ENCODE measurements around the gene OAT.
A peak's percentile ranks its signal among the peaks of the same experiment; 100 is the strongest.

OAT gene

DNA sequence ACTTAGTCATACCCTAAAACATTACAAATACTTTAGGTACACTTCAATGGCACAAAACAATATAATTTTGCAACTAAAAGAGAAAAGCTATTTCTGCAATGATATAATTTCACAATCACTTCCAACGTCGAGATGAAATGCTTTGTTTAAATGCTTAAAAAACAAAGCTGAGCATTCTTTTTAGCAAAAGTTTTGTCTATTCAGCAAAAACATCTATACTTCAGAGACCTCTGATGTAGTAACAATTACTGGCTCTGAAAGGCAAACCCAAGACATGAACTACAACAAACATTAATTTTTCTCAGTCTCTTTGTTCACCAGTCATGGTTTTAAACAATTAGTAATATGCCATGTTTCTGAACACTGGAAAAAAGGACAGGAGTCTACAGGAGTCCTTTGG, 16.4 kb downstream of the OAT start:
- DNase-seq (ENCODE audit: low spot score), result no peak

DNA sequence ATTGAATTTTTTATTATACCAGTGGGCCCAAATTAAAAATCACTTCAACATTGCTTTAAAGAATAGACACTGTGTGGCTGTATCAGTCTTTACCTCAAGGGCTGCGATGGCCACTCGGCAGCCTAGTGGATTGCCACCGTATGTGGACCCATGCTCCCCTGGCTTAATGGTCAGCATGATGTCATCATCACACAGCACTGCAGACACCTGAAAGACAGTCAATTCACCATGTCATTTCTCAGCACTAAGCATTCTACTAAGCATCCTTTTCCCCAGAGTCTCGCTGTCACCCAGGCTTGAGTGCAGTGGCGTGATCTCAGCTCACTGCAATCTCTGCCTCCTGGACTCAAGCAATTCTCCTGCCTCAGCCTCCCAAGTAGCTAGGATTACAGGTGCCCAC, 17.1 kb downstream of the OAT start:
- DNase-seq (ENCODE audit: low spot score), result no peak

DNA sequence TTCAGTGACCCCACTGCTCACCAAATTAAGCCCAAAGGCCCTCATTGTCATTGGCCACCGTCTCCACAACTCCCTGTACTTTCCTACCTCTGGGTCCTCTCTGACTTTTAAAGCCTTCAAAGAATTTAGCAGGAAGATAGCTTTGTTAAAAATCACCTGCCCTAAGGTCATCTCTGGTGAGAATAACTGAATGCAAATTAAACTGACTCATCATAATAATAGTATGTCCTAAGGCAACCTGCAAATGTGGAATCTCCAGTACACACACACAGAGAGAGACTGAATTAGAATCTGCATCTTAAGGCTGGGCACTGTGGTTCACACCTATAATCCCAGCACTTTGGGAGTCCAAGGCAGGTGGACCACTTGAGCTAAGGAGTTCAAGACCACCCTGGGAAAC, 24.1 kb downstream of the OAT start:
- no peak for DNase-seq (ENCODE audit: low spot score)

DNA sequence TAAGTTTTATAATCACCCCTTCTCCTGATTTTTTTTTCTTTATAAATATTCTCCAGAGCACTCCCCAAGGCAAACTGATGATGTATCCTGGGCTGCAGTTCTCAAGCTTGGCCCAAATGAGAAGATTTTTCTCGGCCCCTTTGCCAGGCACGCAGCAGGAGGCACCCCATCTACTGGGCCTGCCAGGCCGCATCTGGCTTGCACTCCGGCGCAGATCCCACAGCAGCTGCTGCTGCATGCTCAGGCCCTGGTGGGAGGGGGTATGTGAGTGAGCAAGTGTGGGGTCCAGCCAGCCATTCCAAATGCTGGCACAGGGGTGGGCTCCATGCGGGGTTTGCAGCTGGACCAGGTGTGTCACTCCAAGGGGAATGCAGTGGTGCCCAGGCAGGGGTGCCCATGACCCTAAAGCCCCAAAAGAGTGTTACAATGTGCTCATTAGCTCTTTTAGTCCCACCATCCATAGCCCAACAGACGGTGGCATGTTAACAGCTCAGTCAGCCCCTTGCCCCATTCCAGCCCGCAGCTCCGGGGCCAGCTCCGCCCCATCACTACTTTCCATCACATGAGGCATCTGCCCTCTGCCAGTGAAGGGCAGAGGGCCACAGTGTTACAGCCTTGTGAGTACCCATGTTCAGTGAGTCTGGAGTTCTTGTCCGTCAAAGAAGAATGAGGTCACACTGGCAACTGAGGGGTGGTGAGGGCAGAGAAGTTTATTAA, 25.9 kb downstream of the OAT start:
- DNase-seq (ENCODE audit: low spot score), result no peak

DNA sequence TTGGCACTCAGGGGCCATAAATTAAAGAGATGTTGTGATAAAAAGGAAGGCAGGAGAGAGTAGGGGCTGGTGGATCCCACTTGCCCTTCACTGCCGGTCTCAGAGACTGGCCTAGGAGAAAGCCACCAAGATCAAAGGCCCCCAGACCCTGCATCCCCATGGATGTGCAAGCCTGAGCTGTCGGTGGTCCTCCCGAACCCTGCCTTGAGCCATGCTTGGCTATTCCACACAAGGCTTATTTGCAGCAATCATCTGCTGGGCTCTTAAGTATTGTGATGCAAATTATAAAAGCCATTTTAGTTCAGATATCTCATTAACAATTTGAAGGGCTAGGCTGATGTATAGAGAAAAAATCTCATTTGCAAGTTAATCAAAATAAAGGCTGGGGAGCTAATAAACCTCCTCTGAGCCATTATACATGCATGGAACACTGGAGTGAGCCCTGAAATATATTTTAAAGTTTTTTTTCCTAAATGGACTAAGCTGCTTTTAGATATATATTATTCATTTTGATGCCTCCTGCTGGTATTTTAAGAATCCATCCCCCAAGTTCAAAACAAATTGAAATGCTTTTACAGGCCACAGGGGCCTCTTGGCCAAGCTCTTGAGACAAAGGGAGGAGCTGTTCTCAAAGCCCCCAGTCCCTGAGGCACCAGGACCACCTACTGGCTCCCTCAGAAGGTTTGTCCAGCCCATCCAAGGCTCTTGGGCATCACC, 28.1 kb downstream of the OAT start:
- DNase-seq (ENCODE audit: low spot score), result no peak

DNA sequence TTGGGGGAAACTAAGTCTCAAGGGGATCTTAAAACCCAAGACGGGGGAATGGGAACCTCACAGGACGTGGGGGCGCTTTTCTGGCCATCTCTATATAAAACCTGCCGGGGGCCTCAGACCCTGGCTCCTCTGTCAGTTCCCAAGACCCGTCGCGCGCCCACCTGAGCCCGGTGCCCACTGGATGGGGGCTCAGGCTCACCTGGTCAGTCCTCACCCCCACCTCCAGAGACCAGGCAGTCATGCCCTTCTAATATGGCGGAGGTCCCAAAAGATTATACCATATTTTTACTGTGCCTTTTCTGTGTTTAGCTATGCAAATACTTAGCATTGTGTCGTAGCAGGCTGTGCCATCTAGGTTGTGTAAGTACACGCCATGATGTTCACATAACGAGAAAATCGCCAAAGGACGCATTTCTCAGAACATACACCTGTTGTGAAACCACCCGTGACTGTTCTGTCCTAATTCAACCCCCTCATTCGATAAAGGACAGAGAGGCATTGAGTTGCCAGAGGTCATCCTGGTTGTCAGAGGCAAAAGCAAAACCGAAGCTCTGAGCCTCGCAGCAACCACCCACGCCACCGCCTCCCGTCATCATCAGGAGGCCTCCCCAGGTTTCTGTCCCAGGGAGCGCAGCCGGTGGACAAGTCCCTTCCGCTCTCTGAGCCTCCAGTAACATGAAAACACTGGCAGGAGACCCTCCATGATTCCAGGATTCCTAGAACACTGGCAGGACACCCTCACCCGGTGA, 28.9 kb downstream of the OAT start:
- no peak for DNase-seq (ENCODE audit: low spot score)

DNA sequence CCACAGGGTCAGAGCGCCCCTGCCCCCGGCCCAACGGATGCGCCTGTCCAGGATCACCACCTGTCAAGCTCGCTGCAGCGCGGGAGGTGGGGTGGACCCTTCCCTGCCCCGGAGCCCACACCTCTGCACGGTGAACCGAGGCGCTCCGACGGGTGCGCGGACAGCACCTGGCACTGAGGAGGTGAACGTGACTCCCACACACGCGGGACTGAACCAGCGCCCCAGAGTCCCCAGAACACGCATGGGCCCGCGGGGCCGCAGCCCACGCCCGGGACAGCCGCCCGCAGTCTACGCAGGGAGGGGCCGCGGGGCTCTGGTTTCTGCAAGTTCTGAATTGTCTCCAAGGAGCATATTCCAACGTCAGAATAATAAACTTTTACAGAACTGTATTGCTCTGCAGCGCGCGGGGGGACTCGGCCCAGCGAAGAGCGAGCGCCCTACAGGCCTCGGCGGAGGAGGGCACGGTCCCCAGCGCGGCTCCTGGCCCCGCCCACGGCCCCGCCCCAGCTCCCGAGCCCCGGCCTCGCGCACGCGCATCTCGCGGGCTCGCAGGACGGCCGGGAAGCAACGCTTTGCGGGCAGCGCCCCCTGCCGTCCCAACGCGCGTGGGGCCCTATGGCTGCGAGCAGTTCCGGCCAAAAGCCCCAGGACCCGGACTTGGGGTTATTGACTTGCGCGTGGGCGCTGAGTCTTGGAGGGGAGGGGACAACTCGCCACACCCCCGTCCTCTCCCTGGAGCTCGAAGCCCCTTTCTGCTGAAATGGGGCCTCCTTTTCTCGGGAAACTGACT, 29.7 kb downstream of the OAT start:
- DNase-seq (ENCODE audit: low spot score), result peak; percentile 92

DNA sequence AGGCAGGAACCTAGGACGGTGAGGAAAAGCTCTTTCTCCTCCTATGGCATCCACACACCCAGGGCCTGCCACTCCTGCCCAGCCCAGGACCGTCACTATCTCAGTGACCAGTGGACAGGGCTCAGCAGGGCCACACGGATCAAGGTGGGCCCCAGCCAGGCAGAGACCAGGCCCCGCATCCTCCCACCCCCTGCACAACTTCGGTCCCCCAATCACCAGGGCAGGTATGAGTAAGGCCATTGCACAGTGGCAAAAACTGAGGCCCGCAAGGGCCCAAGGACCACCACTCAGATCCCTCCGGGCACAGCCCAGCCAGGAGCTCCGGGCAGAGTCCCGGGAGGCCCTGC, 30.3 kb downstream of the OAT start:
- no peak for DNase-seq (ENCODE audit: low spot score)

DNA sequence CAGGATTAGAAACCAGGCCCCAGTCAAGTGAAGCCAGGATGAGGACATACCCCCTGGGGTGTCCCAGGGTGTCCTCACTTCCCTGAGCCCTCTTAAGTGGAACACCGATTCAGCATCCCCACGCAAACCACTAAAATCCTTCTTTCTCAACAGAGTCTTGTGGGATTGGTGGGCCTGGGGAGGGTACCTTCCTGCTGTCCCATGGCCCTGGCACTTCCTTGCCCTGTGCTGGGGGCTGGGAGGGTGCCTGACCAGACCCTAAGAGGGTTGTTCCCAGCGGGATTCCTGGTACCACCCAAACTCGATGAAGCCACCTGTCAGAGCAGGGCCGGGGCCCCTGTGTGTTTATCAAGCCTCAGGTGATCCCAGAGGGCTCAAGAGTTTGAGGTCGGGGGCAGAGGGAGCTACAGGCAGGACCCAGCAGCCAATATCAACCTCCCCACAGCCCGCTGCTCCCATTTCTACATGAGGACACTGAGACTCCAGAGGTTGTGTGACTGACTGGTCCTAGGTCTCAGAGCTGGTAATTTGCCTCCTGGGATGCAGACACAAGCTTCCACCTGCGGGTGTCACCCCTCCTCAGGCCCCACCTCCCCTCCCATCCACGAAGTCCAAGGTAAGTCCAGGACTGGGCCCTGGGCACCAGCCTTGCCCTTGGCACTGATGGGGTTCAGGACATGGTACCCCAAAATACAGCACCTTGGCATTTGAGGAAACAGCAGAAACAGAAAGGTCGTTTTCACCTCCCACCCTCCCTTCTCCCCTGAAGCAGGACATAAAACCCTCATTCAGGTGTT, 31.4 kb downstream of the OAT start:
- DNase-seq (ENCODE audit: low spot score), result no peak

DNA sequence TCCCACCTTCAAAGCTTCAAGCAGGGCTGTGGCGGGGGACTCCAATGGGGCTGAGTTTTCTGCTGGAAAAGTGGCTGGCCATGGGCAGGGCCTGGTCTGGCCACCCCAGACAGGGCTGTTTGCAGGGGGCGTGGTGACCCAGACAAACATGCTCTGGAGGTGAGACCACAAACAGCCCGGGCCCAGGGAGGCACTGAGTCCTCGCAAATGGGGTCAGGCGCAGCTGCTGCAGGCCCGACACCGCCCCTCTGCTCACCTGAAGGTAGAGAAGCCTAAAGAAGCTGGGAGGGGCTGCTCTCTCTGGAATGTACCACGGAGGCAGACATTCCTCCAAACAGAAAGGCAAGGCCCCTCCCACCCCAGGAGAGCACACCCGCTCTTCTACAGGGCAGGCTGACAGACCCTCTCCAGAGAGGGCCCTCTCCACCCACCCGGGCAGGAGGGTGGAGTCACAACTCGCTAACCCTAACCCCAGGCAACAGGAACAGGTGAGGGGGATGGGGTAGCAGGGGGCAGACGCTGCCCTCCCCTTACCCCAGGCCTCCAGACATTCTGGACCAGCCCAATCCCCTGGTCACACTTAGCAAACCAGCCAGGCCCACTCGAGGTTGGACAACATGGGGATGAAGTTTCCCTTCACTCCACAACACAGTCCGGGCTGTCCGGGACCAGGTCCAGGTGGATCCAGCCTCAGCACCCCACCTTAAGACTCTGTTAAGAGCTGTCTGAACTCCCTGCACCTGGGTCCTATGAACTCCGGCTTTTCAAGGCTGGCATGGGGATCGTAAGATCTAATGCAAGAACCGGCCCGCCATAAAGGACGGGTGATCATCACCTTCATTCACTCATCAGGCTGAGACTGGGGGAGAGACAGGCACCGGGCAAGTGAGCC, 32.3 kb downstream of the OAT start:
- no peak for DNase-seq (ENCODE audit: low spot score)

DNA sequence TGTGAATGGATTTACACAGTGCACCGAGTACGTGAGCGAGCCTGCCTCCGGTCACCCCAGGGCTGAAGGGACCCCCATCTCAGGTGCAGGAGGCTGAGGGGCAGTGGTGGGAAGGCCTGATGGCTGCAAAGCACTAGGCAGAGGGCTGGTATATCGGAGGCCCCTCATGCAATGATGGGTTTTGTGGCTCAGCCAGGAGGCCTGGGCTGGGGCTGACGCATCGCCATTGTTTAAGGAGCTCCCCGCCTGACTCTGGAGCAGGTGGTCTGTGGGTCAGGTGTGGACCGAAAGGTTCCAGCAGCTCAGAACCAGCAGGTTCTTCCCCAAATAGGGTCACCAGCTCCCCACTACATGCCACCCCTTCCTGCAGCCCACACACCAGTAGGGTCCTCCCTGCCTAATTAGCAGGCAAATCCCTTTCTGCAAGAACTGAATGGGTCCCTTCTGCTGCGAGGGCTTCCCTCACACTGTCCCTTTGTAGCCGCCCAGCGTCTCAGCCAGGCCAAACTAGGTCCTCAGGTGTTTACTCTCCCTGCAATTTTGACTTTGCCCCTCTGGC, 33.0 kb downstream of the OAT start:
- DNase-seq (ENCODE audit: low spot score), result no peak

DNA sequence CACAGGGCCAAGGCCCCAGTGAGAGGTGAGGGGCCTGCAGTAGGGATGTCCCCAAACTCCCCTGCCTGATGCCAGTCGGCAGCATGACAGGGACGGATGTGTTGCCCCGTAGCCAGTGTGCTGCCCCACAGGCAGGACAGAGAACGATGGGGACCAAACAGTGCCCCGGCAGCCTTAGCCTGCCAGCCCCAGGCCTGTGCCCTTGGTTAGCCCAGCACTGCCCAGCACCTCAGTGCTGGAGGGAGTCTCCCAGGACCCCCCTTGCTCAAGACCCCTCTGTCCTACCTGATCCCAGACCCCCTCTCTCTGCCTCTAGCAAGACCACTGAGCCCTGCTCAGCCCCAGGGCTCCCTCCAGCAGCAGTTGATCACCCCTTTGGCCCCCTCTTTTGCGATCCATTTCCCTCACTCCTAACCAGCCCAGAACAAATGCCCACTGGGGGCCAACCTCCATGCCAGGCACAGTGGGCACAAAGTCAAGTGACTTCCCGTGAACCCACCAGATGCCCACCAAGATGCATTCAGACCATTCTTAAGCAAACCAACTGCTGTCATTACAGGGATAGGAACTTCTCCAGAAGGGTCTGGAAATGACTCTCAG, 34.0 kb downstream of the OAT start:
- no peak for DNase-seq (ENCODE audit: low spot score)

DNA sequence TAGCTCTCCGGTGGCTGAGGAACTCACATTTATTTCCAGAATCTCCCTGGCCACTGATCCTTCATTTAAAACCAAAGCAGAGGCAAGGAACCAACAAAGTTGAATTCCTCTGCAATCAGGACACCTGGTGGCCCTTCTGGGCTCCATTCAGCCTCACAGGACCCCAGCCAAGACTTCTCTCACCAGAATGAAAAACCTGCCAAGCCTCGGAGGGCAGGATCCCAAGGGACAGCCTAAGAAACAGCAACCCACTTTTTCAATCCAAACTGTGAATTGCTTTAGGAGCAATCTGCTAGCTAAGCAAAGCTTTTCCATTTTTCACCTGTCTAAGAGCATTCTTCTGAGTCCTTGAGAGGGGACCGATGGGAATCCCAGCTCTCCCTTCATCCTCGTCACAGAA, 34.6 kb downstream of the OAT start:
- no peak for DNase-seq (ENCODE audit: low spot score)

DNA sequence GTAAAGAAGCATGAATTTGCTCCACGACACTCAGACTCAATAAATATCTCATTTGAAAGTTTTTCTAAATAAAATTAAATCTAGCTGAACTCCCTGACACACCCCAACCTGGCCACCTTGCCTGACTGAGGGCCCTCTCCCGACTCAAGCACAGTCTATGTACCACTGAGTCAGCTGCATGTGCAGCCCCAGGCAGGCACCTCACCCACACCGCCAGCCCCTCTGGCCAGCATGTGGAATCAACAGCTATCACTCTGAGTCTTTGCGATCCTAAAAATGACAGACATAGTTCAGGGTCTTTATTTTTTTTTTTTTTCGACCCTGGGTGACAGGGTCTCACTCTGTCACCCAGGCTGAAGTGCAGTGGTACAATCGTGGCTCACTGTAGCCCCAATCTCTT, 35.2 kb downstream of the OAT start:
- DNase-seq (ENCODE audit: low spot score), result no peak

DNA sequence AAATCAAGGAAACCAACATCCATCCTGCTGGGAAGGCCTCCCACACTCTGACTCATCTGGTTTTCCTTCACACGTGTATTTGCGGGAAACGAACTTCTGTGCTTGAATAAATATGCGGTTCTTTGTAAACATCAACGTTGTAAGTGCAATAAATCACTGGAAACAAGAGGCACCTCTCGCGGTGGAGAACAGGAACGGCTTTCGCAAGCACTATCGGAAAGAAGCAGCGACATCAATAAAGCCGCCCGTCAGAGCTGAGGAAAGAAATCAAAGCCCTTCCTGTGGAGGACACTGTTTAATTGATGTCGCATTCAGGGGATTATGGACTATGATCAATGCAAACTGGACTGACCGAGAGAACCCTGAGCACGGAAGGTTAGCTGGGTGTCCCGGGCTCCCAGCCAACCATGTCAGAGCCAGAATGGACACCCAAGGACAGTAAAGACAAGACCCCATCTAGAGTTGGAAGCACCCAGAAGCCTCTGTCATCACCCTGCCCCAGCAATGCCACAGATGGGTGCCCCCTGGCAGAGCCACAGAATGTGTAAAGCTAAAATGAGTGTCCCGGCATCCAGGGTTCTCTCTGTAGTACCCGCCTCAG, 37.6 kb downstream of the OAT start:
- no peak for DNase-seq (ENCODE audit: low spot score)

DNA sequence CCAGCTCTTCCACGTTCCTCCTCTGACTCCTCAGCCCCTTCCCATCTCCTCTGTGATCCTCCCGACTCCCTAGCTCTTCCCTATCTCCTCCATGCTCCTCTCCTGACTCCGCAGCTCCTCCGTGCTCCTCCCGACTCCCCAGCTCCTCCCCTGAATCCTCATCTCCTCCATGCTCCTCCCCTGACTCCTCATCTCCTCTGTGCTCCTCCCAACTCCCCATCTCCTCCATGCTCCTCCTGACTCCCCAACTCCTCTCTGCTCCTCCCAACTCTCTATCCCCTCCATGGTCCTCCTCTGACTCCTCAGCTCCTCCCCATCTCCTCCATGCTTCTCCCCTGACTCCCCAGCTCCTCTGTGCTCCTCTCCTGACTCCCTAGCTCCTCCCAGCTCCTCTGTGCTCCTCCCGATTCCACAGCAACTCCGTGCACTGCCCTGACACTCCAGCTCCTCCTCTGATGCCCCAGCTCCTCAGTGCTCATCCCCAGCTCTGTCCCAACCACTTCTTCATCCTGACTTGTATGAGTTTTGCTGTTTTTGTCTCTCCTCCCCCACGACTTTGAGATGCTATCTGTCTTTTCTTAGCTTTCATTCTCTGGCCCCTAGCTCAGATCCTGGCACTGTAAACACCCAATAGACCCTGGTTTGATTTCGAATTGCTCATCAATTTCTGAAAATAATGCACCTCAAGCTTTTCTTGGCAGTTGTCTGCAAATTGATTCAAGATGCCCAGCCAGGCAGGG, 38.3 kb downstream of the OAT start:
- no peak for DNase-seq (ENCODE audit: low spot score)

DNA sequence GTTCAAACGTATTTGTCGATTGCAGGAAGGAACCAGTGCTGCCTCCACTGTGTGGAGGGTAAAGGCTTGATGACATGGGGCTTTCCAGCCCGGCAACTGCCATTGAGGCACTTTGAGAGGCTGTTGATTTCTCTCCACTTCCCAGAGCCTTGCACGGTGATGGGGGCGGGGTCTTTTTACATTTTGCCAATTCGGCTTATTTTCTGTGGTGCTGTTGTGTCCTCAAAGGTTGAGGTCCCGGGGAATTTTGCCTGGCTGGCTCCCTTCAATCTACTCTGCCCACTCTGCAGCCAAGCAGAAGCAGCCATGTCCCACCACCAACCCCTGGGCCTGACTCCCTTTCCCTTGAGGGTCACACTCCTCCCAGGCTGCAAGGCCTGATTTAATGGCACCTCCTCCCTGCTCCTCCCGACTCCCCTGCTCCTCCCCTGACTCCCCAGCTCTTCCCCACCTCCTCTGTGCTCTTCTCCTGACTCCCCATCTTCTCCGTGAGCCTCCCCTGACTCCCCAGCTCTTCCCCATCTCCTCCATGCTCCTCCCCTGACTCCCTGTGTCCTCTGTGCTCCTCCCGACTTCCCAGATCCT, 39.0 kb downstream of the OAT start:
- DNase-seq (ENCODE audit: low spot score), result no peak

DNA sequence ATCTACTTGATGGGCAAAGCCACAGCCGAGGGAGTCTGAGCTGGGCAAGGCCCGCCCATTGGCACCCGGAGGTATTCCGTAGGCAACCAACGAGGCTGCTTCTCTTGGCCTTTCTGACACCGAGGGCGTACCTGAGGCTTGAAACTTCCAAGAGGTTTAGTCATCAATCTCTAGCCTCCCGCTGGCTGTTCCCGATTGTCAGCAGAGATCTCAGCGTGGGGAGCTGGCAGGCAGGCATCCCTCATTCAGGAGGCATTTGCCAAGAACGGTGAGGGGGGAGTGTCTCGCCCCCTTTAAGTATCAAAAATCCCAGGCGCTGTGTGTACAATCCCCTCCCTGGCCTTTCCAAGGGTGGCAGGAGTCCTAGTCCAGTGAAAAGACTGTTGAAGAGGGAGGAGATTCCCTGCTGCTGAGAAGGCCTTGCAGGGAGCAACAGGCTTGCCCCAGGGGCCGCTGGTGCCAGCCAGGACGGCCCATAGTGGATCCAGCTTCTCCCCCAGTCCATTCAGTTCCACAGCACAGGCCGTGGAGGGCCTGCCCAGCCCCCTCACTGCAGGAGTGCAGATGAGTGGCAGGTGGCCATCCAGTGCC, 39.7 kb downstream of the OAT start:
- no peak for DNase-seq (ENCODE audit: low spot score)

Measured in CD4-positive, alpha-beta T cell treated with Interleukin-2 at 100 ng/mL for 4 hours (primary cell).